ENCODE results near the gene SLFN13.
"Not testable (repeated sequence)": the region's sequence is repeated elsewhere in the genome, so short reads cannot be mapped to it uniquely, and the experiment has no call there.

SLFN13 gene

GRCh38 chr17:35448214-35448898 lies at the start of gene SLFN13:
Gene SLFN13 (minus strand): TSS chr17:35448766. CDS start chr17:35445680, 3,086 bp downstream.
- peak; percentile 69 to 71 for DNase-seq (ENCODE audit: low read depth in 2 of 2)

- DNase-seq (ENCODE audit: low read depth in 2 of 2) = no peak
These were observed 48.1 kb upstream of the SLFN13 start for GRCh38 chr17:35496451-35497290.

GRCh38 chr17:35493040-35493439 lies 44.5 kb upstream of the SLFN13 start:
- DNase-seq (ENCODE audit: low read depth in 2 of 2) = no peak

GRCh38 chr17:35491417-35491816 lies 42.9 kb upstream of the SLFN13 start:
- DNase-seq (ENCODE audit: low read depth in 2 of 2) = no peak

- no peak for DNase-seq (ENCODE audit: low read depth in 2 of 2)
These were observed 41.4 kb upstream of the SLFN13 start for GRCh38 chr17:35489944-35490343.

- no peak for DNase-seq (ENCODE audit: low read depth in 2 of 2)
These were observed 40.4 kb upstream of the SLFN13 start for GRCh38 chr17:35488991-35489390.

GRCh38 chr17:35486920-35487732 lies 38.6 kb upstream of the SLFN13 start:
- peak; percentile 48 to 58 for DNase-seq (ENCODE audit: low read depth in 2 of 2)

- DNase-seq (ENCODE audit: low read depth in 2 of 2) = no peak
These were observed 30.7 kb upstream of the SLFN13 start for GRCh38 chr17:35479271-35479670.

- no peak for DNase-seq (ENCODE audit: low read depth in 2 of 2)
These were observed 28.7 kb upstream of the SLFN13 start for GRCh38 chr17:35477248-35477647.

- DNase-seq (ENCODE audit: low read depth in 2 of 2) = no peak
These were observed 27.8 kb upstream of the SLFN13 start for GRCh38 chr17:35476283-35476820.

GRCh38 chr17:35468475-35468874 lies 19.9 kb upstream of the SLFN13 start:
- no peak for DNase-seq (ENCODE audit: low read depth in 2 of 2)

GRCh38 chr17:35467824-35468223 lies 19.3 kb upstream of the SLFN13 start:
- no peak for DNase-seq (ENCODE audit: low read depth in 2 of 2)

GRCh38 chr17:35460354-35460851 lies 11.8 kb upstream of the SLFN13 start:
- DNase-seq (ENCODE audit: low read depth in 2 of 2) = peak in 1 of 2 donors; percentile 34

GRCh38 chr17:35454035-35454434 lies 5.5 kb upstream of the SLFN13 start:
- DNase-seq (ENCODE audit: low read depth in 2 of 2) = not testable (repeated sequence)

- no peak for DNase-seq (ENCODE audit: low read depth in 2 of 2)
These were observed 4.6 kb upstream of the SLFN13 start for GRCh38 chr17:35453171-35453570.

GRCh38 chr17:35449371-35449931 lies 885 bp upstream of the SLFN13 start:
- no peak for DNase-seq (ENCODE audit: low read depth in 2 of 2)

- no peak for DNase-seq (ENCODE audit: low read depth in 2 of 2)
These were observed 297 bp upstream of the SLFN13 start for GRCh38 chr17:35448899-35449227.

GRCh38 chr17:35447499-35447898 lies 1.1 kb downstream of the SLFN13 start:
- no peak for DNase-seq (ENCODE audit: low read depth in 2 of 2)

GRCh38 chr17:35438433-35438832 lies 10.1 kb downstream of the SLFN13 start:
- no peak for DNase-seq (ENCODE audit: low read depth in 2 of 2)

- peak; percentile 37 to 48 for DNase-seq (ENCODE audit: low read depth in 2 of 2)
These were observed 15.3 kb downstream of the SLFN13 start for GRCh38 chr17:35433075-35433894.
